Trophoblast cell (in vitro differentiated cells and primary cell): ENCODE measurements around the gene ZC3H12C.
"Not testable (repeated sequence)": the region's sequence is repeated elsewhere in the genome, so short reads cannot be mapped to it uniquely, and the experiment has no call there.

Experiments
- DNase-seq, 2 donors: peaks; one replicate each; pipeline ENCODE4 v3.0.0-alpha.2; 2016
- H2AFZ ChIP-seq: 2 replicates; pipeline ENCODE4 v1.6.1; 2013; ENCODE audit warnings: low read length, moderate library complexity, mild to moderate bottlenecking; ENCODE audit not compliant: insufficient read depth, poor library complexity
- H2AK5ac ChIP-seq: 2 replicates; pipeline ENCODE4 v1.6.1; 2013; ENCODE audit warnings: mild to moderate bottlenecking, low read length
- H2BK120ac ChIP-seq: 2 replicates; pipeline ENCODE4 v1.6.1; 2013; ENCODE audit warnings: low read length, mild to moderate bottlenecking, moderate library complexity; ENCODE audit not compliant: insufficient read depth, poor library complexity
- H2BK12ac ChIP-seq: 2 replicates; pipeline ENCODE4 v1.6.1; 2013; ENCODE audit warnings: mild to moderate bottlenecking, low read length, moderate library complexity
- H2BK5ac ChIP-seq: 2 replicates; pipeline ENCODE4 v1.6.1; 2013; ENCODE audit warnings: low read length, low read depth, moderate library complexity, mild to moderate bottlenecking; ENCODE audit not compliant: poor library complexity
- H3K14ac ChIP-seq: 2 replicates; pipeline ENCODE4 v1.6.1; 2013; ENCODE audit warnings: mild to moderate bottlenecking, low read length
- H3K18ac ChIP-seq: 2 replicates; pipeline ENCODE4 v1.6.1; 2013; ENCODE audit warnings: mild to moderate bottlenecking, low read length
- H3K23ac ChIP-seq: 2 replicates; pipeline ENCODE4 v1.6.1; 2013; ENCODE audit warnings: low read length
- H3K27ac ChIP-seq: 2 replicates; pipeline ENCODE4 v1.5.1; 2013; ENCODE audit warnings: low read depth, mild to moderate bottlenecking, inconsistent platforms, low read length, moderate library complexity
- H3K27me3 ChIP-seq: 2 replicates; pipeline ENCODE4 v1.6.1; 2013; ENCODE audit warnings: inconsistent platforms, mild to moderate bottlenecking, low read length, moderate library complexity; ENCODE audit not compliant: insufficient read depth
- H3K36me3 ChIP-seq, 2 experiments: 1 replicate in 1 of 2; 2 replicates in 1 of 2; pipeline ENCODE4 v1.6.1; 2013; ENCODE audit warnings: low read length in 2 of 2, mild to moderate bottlenecking in 2 of 2, moderate library complexity in 1 of 2; ENCODE audit not compliant: insufficient read depth in 2 of 2, control insufficient read depth in 1 of 2
- H3K4ac ChIP-seq: 2 replicates; pipeline ENCODE4 v1.6.1; 2013; ENCODE audit warnings: low read depth, mild to moderate bottlenecking, low read length, moderate library complexity
- H3K4me1 ChIP-seq, 2 experiments: 1 replicate in 1 of 2; 2 replicates in 1 of 2; pipeline ENCODE4 v1.6.1; 2013; ENCODE audit warnings: low read length in 2 of 2, mild to moderate bottlenecking in 2 of 2, moderate library complexity in 1 of 2; ENCODE audit not compliant: insufficient read depth in 2 of 2, control insufficient read depth in 1 of 2
- H3K4me2 ChIP-seq: 2 replicates; pipeline ENCODE4 v1.6.1; 2013; ENCODE audit warnings: inconsistent platforms, mild to moderate bottlenecking, low read length, moderate library complexity
- H3K4me3 ChIP-seq: 2 replicates; pipeline ENCODE4 v1.5.1; 2013; ENCODE audit warnings: mild to moderate bottlenecking, low read depth, low read length, inconsistent platforms
- H3K79me1 ChIP-seq: one replicate; pipeline ENCODE4 v1.6.1; 2013; ENCODE audit warnings: low read length
- H3K79me2 ChIP-seq: 2 replicates; pipeline ENCODE4 v1.6.1; 2013; ENCODE audit warnings: low read length, mild to moderate bottlenecking; ENCODE audit not compliant: control insufficient read depth, insufficient read depth, poor library complexity
- H3K9ac ChIP-seq: 2 replicates; pipeline ENCODE4 v1.6.1; 2013; ENCODE audit warnings: mild to moderate bottlenecking, low read length
- H3K9me3 ChIP-seq: 2 replicates; pipeline ENCODE4 v1.6.1; 2013; ENCODE audit warnings: low read depth, mild to moderate bottlenecking, control low read depth, inconsistent platforms, low read length; ENCODE audit not compliant: insufficient read depth
- H4K12ac ChIP-seq: 2 replicates; pipeline ENCODE4 v1.6.1; 2013; ENCODE audit warnings: low read depth, mild to moderate bottlenecking, low read length, moderate library complexity
- H4K8ac ChIP-seq: 2 replicates; pipeline ENCODE4 v1.6.1; 2013; ENCODE audit warnings: low read depth, mild to moderate bottlenecking, low read length, moderate library complexity
- H4K91ac ChIP-seq: one replicate; pipeline ENCODE4 v1.6.1; 2013; ENCODE audit warnings: low read depth, mild to moderate bottlenecking, low read length, moderate library complexity
- WGBS: extraction: QIAGEN DNeasy Blood & Tissue Kit; methylation state at CpG from one replicate; pipeline ENCODE4 v1.1.7; 2013; ENCODE audit warnings: missing lambda C conversion rate; ENCODE audit not compliant: insufficient read length, insufficient coverage; ENCODE audit errors: extremely low coverage; 5-methylcytosine and 5-hydroxymethylcytosine counted together

Gene ZC3H12C

GRCh38 chr11:110200836-110201235 lies 107.6 kb downstream of the ZC3H12C start:
- Histone ChIP-seq H3K23ac (no peak overlapping the region), H3K79me1 (peaks cover 2% of the 10 kb centered on the region), H3K9me3 (no peaks in the 10 kb centered on the region), H2AFZ (no peak overlapping the region), H3K4me3 (no peak overlapping the region), H3K4me2 (no peak overlapping the region), H3K79me2 (no peaks in the 10 kb centered on the region), H3K36me3 (peaks cover 2 to 9% of the 10 kb centered on the region in 2 experiments), H4K91ac (no peak overlapping the region), H2AK5ac (no peak overlapping the region), H3K9ac (no peak overlapping the region), H2BK12ac (peak overlapping the region; percentile 71), H4K8ac (no peak overlapping the region), H3K27ac (no peak overlapping the region), H2BK5ac (no peak overlapping the region), H2BK120ac (peak overlapping the region; percentile 6), H3K27me3 (no peaks in the 10 kb centered on the region), H3K14ac (no peak overlapping the region), H3K4ac (no peak overlapping the region), H3K4me1 (peaks cover 9 to 14% of the 10 kb centered on the region in 2 experiments), H4K12ac (no peak overlapping the region), H3K18ac (no peak overlapping the region)
- no CpG with 5 or more reads among the region's 10 CpGs for WGBS
- DNase-seq: no peak

GRCh38 chr11:110207123-110207522 lies 113.9 kb downstream of the ZC3H12C start:
- Histone ChIP-seq H2BK5ac (no peak overlapping the region), H3K9me3 (no peaks in the 10 kb centered on the region), H3K27me3 (no peaks in the 10 kb centered on the region), H3K4ac (no peak overlapping the region), H3K9ac (no peak overlapping the region), H3K4me3 (no peak overlapping the region), H3K27ac (no peak overlapping the region), H2AFZ (no peak overlapping the region), H3K4me1 (no peaks in the 10 kb centered on the region), H4K12ac (no peak overlapping the region), H4K91ac (no peak overlapping the region), H3K79me2 (no peaks in the 10 kb centered on the region), H3K79me1 (peaks cover 3% of the 10 kb centered on the region), H3K36me3 (no peaks in the 10 kb centered on the region), H3K14ac (no peak overlapping the region), H3K4me2 (no peak overlapping the region), H2BK12ac (no peak overlapping the region), H2AK5ac (no peak overlapping the region), H4K8ac (no peak overlapping the region), H3K18ac (no peak overlapping the region), H2BK120ac (no peak overlapping the region), H3K23ac (no peak overlapping the region)
- DNase-seq: no peak
- WGBS: no CpG with 5 or more reads among the region's 6 CpGs

- peak overlapping the region; percentile 61 for H3K4me2 ChIP-seq
- H3K27ac ChIP-seq, H2BK120ac ChIP-seq, H3K9me3 ChIP-seq, H3K27me3 ChIP-seq, H3K14ac ChIP-seq, H3K23ac ChIP-seq, H3K4me3 ChIP-seq, H3K79me2 ChIP-seq, H3K4ac ChIP-seq, H3K36me3 ChIP-seq, H2BK5ac ChIP-seq, H3K79me1 ChIP-seq, H2AK5ac ChIP-seq, H3K4me1 ChIP-seq, H3K9ac ChIP-seq, H2AFZ ChIP-seq: not testable (repeated sequence)
- H4K12ac ChIP-seq: peak overlapping the region; percentile 54
- H4K91ac ChIP-seq: peak overlapping the region; percentile 73
- peak overlapping the region; percentile 58 for H2BK12ac ChIP-seq
- H4K8ac ChIP-seq: peak overlapping the region; percentile 79
- no CpG with 5 or more reads among the region's 29 CpGs for WGBS
- peak overlapping the region; percentile 84 for H3K18ac ChIP-seq
- DNase-seq: peak in 1 of 2 donors; percentile 29
Measured at GRCh38 chr11:110208678-110209312, 115.6 kb downstream of the ZC3H12C start.

- H3K27me3 ChIP-seq, H3K4me1 ChIP-seq, H3K14ac ChIP-seq, H3K4me3 ChIP-seq, H3K79me1 ChIP-seq, H3K9me3 ChIP-seq, H3K36me3 ChIP-seq, H4K91ac ChIP-seq, H4K8ac ChIP-seq, H3K79me2 ChIP-seq, H3K9ac ChIP-seq, DNase-seq, H3K27ac ChIP-seq, H3K18ac ChIP-seq, H3K4me2 ChIP-seq, H2BK120ac ChIP-seq, H2AFZ ChIP-seq, H2BK12ac ChIP-seq, H3K4ac ChIP-seq, H2AK5ac ChIP-seq, H2BK5ac ChIP-seq, H4K12ac ChIP-seq, H3K23ac ChIP-seq: not testable (repeated sequence)
- no CpG with 5 or more reads among the region's 14 CpGs for WGBS
Measured at GRCh38 chr11:110209313-110209694, 116.1 kb downstream of the ZC3H12C start.
